HG03442 (cell line): Measurements from ENCODE around the gene OBSL1.

Experiments
- ATAC-seq: cut with Tn5 transposase; IDR thresholded peaks from one replicate; pipeline ENCODE4 v1.9.1; 2021; ENCODE audit warnings: mild to moderate bottlenecking, moderate library complexity; ENCODE audit not compliant: unreplicated experiment

OBSL1 gene

GRCh38 chr2:219552382-219553167 lies 18.8 kb downstream of the OBSL1 start:
- ATAC-seq: peak; percentile 92

- peak; percentile 19 for ATAC-seq
Observed at GRCh38 chr2:219551441-219552381, 19.6 kb downstream of the OBSL1 start.

- ATAC-seq: no peak
Observed at GRCh38 chr2:219549619-219550018, 21.7 kb downstream of the OBSL1 start.

GRCh38 chr2:219548990-219549389 lies 22.3 kb downstream of the OBSL1 start:
- ATAC-seq: no peak

- no peak for ATAC-seq
Observed at GRCh38 chr2:219547621-219548020, 23.7 kb downstream of the OBSL1 start.

GRCh38 chr2:219545943-219546352 lies 25.4 kb downstream of the OBSL1 start:
- ATAC-seq: no peak

GRCh38 chr2:219545295-219545942 lies 25.9 kb downstream of the OBSL1 start:
- no peak for ATAC-seq

- ATAC-seq: no peak
Observed at GRCh38 chr2:219544567-219544966, 26.8 kb downstream of the OBSL1 start.

GRCh38 chr2:219543596-219544358 lies 27.6 kb downstream of the OBSL1 start, which contains the start of the genes CHPF and TMEM198:
Gene CHPF, minus strand, starts transcription at chr2:219543809. Its CDS starts 271 bp downstream, at chr2:219543538.
Gene TMEM198, plus strand, starts transcription at chr2:219544028. Its CDS starts 700 bp downstream, at chr2:219544728.
- ATAC-seq: peak; percentile 73

GRCh38 chr2:219542931-219543595 lies 28.3 kb downstream of the OBSL1 start:
- peak; percentile 28 for ATAC-seq

GRCh38 chr2:219541611-219542180 lies 29.6 kb downstream of the OBSL1 start:
- ATAC-seq: peak; percentile 49

GRCh38 chr2:219540784-219541504 lies 30.4 kb downstream of the OBSL1 start:
- ATAC-seq: no peak

GRCh38 chr2:219539926-219540678 lies 31.2 kb downstream of the OBSL1 start:
- ATAC-seq: no peak

- ATAC-seq: no peak
Observed at GRCh38 chr2:219538956-219539788, 32.2 kb downstream of the OBSL1 start.

- no peak for ATAC-seq
Observed at GRCh38 chr2:219538504-219538951, 32.8 kb downstream of the OBSL1 start.

GRCh38 chr2:219537657-219538488 lies 33.5 kb downstream of the OBSL1 start:
- no peak for ATAC-seq
